Measurements from ENCODE around the gene L3MBTL4.
"Not testable (repeated sequence)": the region's sequence is repeated elsewhere in the genome, so short reads cannot be mapped to it uniquely, and the experiment has no call there.

L3MBTL4 gene

GRCh38 chr18:6382963-6383362, 31.7 kb downstream of the L3MBTL4 start:
- no peak for DNase-seq (ENCODE audit: low read depth, low spot score)
- TF ChIP-seq, protein P1, sequence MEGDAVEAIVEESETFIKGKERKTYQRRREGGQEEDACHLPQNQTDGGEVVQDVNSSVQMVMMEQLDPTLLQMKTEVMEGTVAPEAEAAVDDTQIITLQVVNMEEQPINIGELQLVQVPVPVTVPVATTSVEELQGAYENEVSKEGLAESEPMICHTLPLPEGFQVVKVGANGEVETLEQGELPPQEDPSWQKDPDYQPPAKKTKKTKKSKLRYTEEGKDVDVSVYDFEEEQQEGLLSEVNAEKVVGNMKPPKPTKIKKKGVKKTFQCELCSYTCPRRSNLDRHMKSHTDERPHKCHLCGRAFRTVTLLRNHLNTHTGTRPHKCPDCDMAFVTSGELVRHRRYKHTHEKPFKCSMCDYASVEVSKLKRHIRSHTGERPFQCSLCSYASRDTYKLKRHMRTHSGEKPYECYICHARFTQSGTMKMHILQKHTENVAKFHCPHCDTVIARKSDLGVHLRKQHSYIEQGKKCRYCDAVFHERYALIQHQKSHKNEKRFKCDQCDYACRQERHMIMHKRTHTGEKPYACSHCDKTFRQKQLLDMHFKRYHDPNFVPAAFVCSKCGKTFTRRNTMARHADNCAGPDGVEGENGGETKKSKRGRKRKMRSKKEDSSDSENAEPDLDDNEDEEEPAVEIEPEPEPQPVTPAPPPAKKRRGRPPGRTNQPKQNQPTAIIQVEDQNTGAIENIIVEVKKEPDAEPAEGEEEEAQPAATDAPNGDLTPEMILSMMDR (IDR thresholded peaks at IDR 0.05; ENCODE audit: insufficient read depth, low read length, missing control alignments) = no peak
- H3K4me3 ChIP-seq (ENCODE audit: low read depth, low read length) = no peak overlapping the region
- CTCF ChIA-PET = no interaction called here
- POLR2A ChIA-PET = no interaction called here

GRCh38 chr18:6377473-6377872, 37.2 kb downstream of the L3MBTL4 start:
- POLR2A ChIA-PET; CTCF ChIA-PET; H3K4me3 ChIP-seq (ENCODE audit: low read depth, low read length); DNase-seq (ENCODE audit: low read depth, low spot score): not testable (repeated sequence)

- H3K4me3 ChIP-seq (ENCODE audit: low read depth, low read length) = no peak overlapping the region
- TF ChIP-seq, protein P1 (IDR thresholded peaks at IDR 0.05; ENCODE audit: insufficient read depth, low read length, missing control alignments) = no peak
- no peak for DNase-seq (ENCODE audit: low read depth, low spot score)
- ChIA-PET CTCF (no interaction called here), POLR2A (no interaction called here)
These were observed 38.1 kb downstream of the L3MBTL4 start for GRCh38 chr18:6376433-6377229.

GRCh38 chr18:6374935-6375529, 39.7 kb downstream of the L3MBTL4 start:
- no peak overlapping the region for H3K4me3 ChIP-seq (ENCODE audit: low read depth, low read length)
- no peak for DNase-seq (ENCODE audit: low read depth, low spot score)
- ChIA-PET CTCF (no interaction called here), POLR2A (no interaction called here)
- TF ChIP-seq, protein P1 (IDR thresholded peaks at IDR 0.05; ENCODE audit: insufficient read depth, low read length, missing control alignments) = no peak

- DNase-seq (ENCODE audit: low read depth, low spot score) = no peak
- POLR2A ChIA-PET = no interaction called here
- CTCF ChIA-PET = no interaction called here
- TF ChIP-seq, protein P1 (IDR thresholded peaks at IDR 0.05; ENCODE audit: insufficient read depth, low read length, missing control alignments) = no peak
- no peak overlapping the region for H3K4me3 ChIP-seq (ENCODE audit: low read depth, low read length)
These were observed 40.4 kb downstream of the L3MBTL4 start for GRCh38 chr18:6374340-6374739.

GRCh38 chr18:6373187-6373586, 41.5 kb downstream of the L3MBTL4 start:
- H3K4me3 ChIP-seq (ENCODE audit: low read depth, low read length) = no peak overlapping the region
- DNase-seq (ENCODE audit: low read depth, low spot score) = no peak
- ChIA-PET POLR2A (no interaction called here), CTCF (no interaction called here)
- TF ChIP-seq, protein P1 (IDR thresholded peaks at IDR 0.05; ENCODE audit: insufficient read depth, low read length, missing control alignments) = no peak
